GM12878 (cell line): ENCODE data around the gene LYPD4. TPM values are rescaled to one million over a fixed set of nuclear protein-coding genes. Genes with fewer than 3 reads are reported as not detected.
A peak's percentile ranks its signal among the peaks of the same experiment; 100 is the strongest.

Experiments
- ATAC-seq: fragments of 200-7000 bp; cut with Tn5 transposase; 3 replicates; pipeline ENCODE4 v1.9.1; 2020; ENCODE audit warnings: mild to moderate bottlenecking, moderate library complexity
- BruUV-seq: library from RNA; stranded (reverse); fragments of 400-500 nt; replicated peaks from 2 replicates; lab custom pipeline; 2021; lab: Mats Ljungman, UMichigan
- CTCF ChIA-PET: fragments of 300-600 bp; sonication (Branson Sonifier 250); formaldehyde crosslinking; extraction: SDS; loops from one replicate; lab custom pipeline; 2021; ENCODE audit warnings: inconsistent platforms; lab: Yijun Ruan, JAX
- POLR2A ChIA-PET: fragments of 350-600 bp; formaldehyde crosslinking; extraction: SDS; loops from one replicate; lab custom pipeline; 2021; ENCODE audit warnings: inconsistent platforms; lab: Charles Lee
- RAD21 ChIA-PET: fragments of 300-600 bp; sonication (Branson Sonifier 250); formaldehyde crosslinking; loops from one replicate; lab custom pipeline; 2023; ENCODE audit warnings: antibody characterized with exemption; ENCODE audit not compliant: unreplicated experiment; lab: Charles Lee
- SMC1A ChIA-PET: fragments of 300-600 bp; sonication (Branson Sonifier 250); formaldehyde crosslinking; loops from one replicate; lab custom pipeline; 2023; ENCODE audit not compliant: unreplicated experiment, uncharacterized antibody; lab: Charles Lee
- DNase-seq: peaks from one replicate; pipeline ENCODE4 v3.0.0-alpha.2; 2011; ENCODE audit warnings: low read depth, low spot score
- FAIRE-seq: peaks from 3 replicates; lab custom pipeline; 2011; peaks lifted over from hg19 to GRCh38; lab: Jason Lieb, UNC
- H2AFZ ChIP-seq: 2 replicates; pipeline ENCODE4 v1.6.0; 2011; ENCODE audit warnings: low read depth, low read length, control low read depth; ENCODE audit not compliant: control insufficient read depth
- H3K27ac ChIP-seq: 2 replicates; pipeline ENCODE4 v1.5.1; 2011; ENCODE audit warnings: control low read depth; ENCODE audit not compliant: control insufficient read depth, insufficient read depth
- H3K27me3 ChIP-seq, 2 experiments: replicated peaks in 1 of 2; 2 replicates each; pipeline versions ENCODE4 v1.6.0 to v1.6.1; 2011; ENCODE audit warnings: low read length in 1 of 2; ENCODE audit not compliant: control insufficient read depth in 2 of 2, insufficient read depth in 2 of 2
- H3K36me3 ChIP-seq, 2 experiments: 2 replicates each; pipeline ENCODE4 v1.5.1; 2011; ENCODE audit warnings: low read length in 1 of 2; ENCODE audit not compliant: control insufficient read depth in 2 of 2, insufficient read depth in 2 of 2
- H3K4me1 ChIP-seq: 2 replicates; pipeline ENCODE4 v1.6.1; 2011; ENCODE audit warnings: mild to moderate bottlenecking, low read length, moderate library complexity, mixed read lengths; ENCODE audit not compliant: control insufficient read depth, insufficient read depth
- H3K4me2 ChIP-seq: 2 replicates; pipeline ENCODE4 v1.6.0; 2011; ENCODE audit warnings: control low read depth; ENCODE audit not compliant: control insufficient read depth, insufficient read depth
- H3K4me3 ChIP-seq: fragments of 200-600 bp; sonication (generic); 2 replicates; pipeline ENCODE4 v1.5.1; 2016
- H3K79me2 ChIP-seq: 2 replicates; pipeline ENCODE4 v1.6.0; 2011; ENCODE audit warnings: low read length; ENCODE audit not compliant: control insufficient read depth, insufficient read depth
- H3K9ac ChIP-seq: 2 replicates; pipeline ENCODE4 v1.8.0; 2011; ENCODE audit warnings: low read length, control low read depth, mixed read lengths; ENCODE audit not compliant: control insufficient read depth, insufficient read depth
- H3K9me3 ChIP-seq: replicated peaks from 3 replicates; pipeline ENCODE4 v1.5.1; 2011; ENCODE audit warnings: mild to moderate bottlenecking, low read length; ENCODE audit not compliant: control insufficient read depth, insufficient read depth
- H4K20me1 ChIP-seq: 2 replicates; pipeline ENCODE4 v1.6.0; 2011; ENCODE audit not compliant: control insufficient read depth, insufficient read depth
- ATF3 ChIP-seq: IDR thresholded peaks from 2 replicates; pipeline ENCODE4 v1.6.1; 2011; ENCODE audit warnings: low read depth, mild to moderate bottlenecking, low read length, moderate library complexity, borderline replicate concordance; ENCODE audit errors: extremely low read depth
- BCL11A ChIP-seq: IDR thresholded peaks from 2 replicates; pipeline ENCODE4 v1.6.1; 2011; ENCODE audit warnings: low read depth, low read length
- CUX1 ChIP-seq: IDR thresholded peaks from 2 replicates; pipeline ENCODE4 v1.6.1; 2012; ENCODE audit warnings: improper control_type of control experiment, low read depth, low read length; ENCODE audit not compliant: insufficient replicate concordance
- E2F8 ChIP-seq: fragments of 450-650 bp; IDR thresholded peaks from 2 replicates; pipeline ENCODE4 v1.6.1; 2018; ENCODE audit warnings: mild to moderate bottlenecking, low read depth, moderate library complexity; ENCODE audit not compliant: partially characterized antibody
- JUNB ChIP-seq: IDR thresholded peaks from 2 replicates; pipeline ENCODE4 v1.6.1; 2016; ENCODE audit warnings: antibody characterized with exemption, mild to moderate bottlenecking
- KAT2A ChIP-seq: conservative IDR thresholded peaks from 2 replicates; pipeline ENCODE4 v1.6.1; 2011; ENCODE audit warnings: low read depth, low read length; ENCODE audit not compliant: control insufficient read depth
- PAX8 ChIP-seq: fragments of 450-650 bp; IDR thresholded peaks from 2 replicates; pipeline ENCODE4 v1.6.1; 2017; ENCODE audit warnings: mild to moderate bottlenecking, moderate library complexity
- RUNX3 ChIP-seq: IDR thresholded peaks from 2 replicates; pipeline ENCODE4 v1.6.1; 2012; ENCODE audit warnings: low read length, inconsistent platforms
- SIX5 ChIP-seq: IDR thresholded peaks from 2 replicates; pipeline ENCODE4 v1.6.1; 2011; ENCODE audit warnings: mild to moderate bottlenecking, low read depth, low read length, moderate library complexity; ENCODE audit not compliant: severe bottlenecking
- SPI1 ChIP-seq: IDR thresholded peaks from 2 replicates; pipeline ENCODE4 v1.6.1; 2011; ENCODE audit warnings: low read depth, mild to moderate bottlenecking, low read length, moderate library complexity, borderline replicate concordance; ENCODE audit not compliant: insufficient read depth
- SREBF1 ChIP-seq: IDR thresholded peaks from 2 replicates; pipeline ENCODE4 v1.6.1; 2012; ENCODE audit warnings: mild to moderate bottlenecking, low read length
- TBL1XR1 ChIP-seq: IDR thresholded peaks from 2 replicates; pipeline ENCODE4 v1.6.1; 2012; ENCODE audit warnings: low read depth, low read length, improper control_type of control experiment
- WRNIP1 ChIP-seq: IDR thresholded peaks from 2 replicates; pipeline ENCODE4 v1.6.1; 2011; ENCODE audit warnings: low read depth, low read length, improper control_type of control experiment, borderline replicate concordance
- WGBS: methylation state at CpG from one replicate; pipeline ENCODE4 v1.1.6; 2016; ENCODE audit warnings: low lambda C conversion rate; ENCODE audit not compliant: insufficient replicate concordance, insufficient coverage; ENCODE audit errors: missing lambda C conversion rate; 5-methylcytosine and 5-hydroxymethylcytosine counted together
- in situ Hi-C: fragments of 300-500 bp; cut with MboI; formaldehyde crosslinking; loops from 9 replicates; pipeline ENCODE4 v1.14.3; 2018; ENCODE audit warnings: mixed read lengths
- intact Hi-C: fragments of 100-400 bp; cut with micrococcal nuclease; formaldehyde crosslinking; loops from one replicate; pipeline ENCODE4 v1.14.2; 2022; ENCODE audit not compliant: unreplicated experiment
- polyA plus RNA-seq, 11 experiments: library from polyadenylated mRNA; depleted of rRNA in 4 of 11; unstranded in 6 of 11; stranded (reverse) in 5 of 11; fragments of >200 nt; fragmentation: Nextera tagmentation in 4 of 11; fragmentation: Illumina TruSeq in 1 of 11; extraction: Ambion mirVana in 4 of 11; extraction: Trizol in 1 of 11; gene quantifications; 1 replicate in 1 of 11; 2 replicates in 10 of 11; pipeline versions ENCODE4 v1.2.1 to v1.2.3, GENCODE V29; 2011 to 2016; ENCODE audit warnings: inconsistent platforms in 2 of 11, missing spikeins in 2 of 11, low read depth in 1 of 11
- total RNA-seq, 4 experiments: library from RNA; depleted of rRNA in 3 of 4; stranded (reverse); fragments of >200 nt in 3 of 4; fragmentation: Illumina TruSeq in 1 of 4; extraction: Trizol in 1 of 4; gene quantifications; 2 replicates each; pipeline versions ENCODE4 v1.2.1 to v1.2.3, GENCODE V29; 2013 to 2021

Gene LYPD4
- total and polyA plus RNA-seq, 10 of the 15 experiments (the other 5 are each of a cell fraction or from before 2014, with no cell fraction given) = not detected

GRCh38 chr19:41886761-41887710 is 42.6 kb upstream of the LYPD4 start:
- POLR2A ChIA-PET = interaction anchor here (0.8 to 6.9 kb wide), 7 partner anchors 10 to 58 kb away, joined by 3 to 90 read pairs (median 17); partner anchors contain the start of genes CD79A, ERFL and RPS19
- peaks cover 56% of the 10 kb centered on the region for H3K79me2 ChIP-seq
- TF ChIP-seq BCL11A = peak; percentile 34; the same call in 1 of the 2 replicates
- TF ChIP-seq KAT2A = no peak
- TF ChIP-seq ATF3 = no peak
- TF ChIP-seq TBL1XR1 = peak; percentile 16; the same call in 1 of the 2 replicates
- TF ChIP-seq E2F8 = no peak
- TF ChIP-seq CUX1 = peak; percentile 88
- no peak for TF ChIP-seq WRNIP1
- peak; percentile 68 for TF ChIP-seq RUNX3
- TF ChIP-seq SREBF1 = no peak
- no peak for TF ChIP-seq PAX8
- TF ChIP-seq JUNB = no peak
- TF ChIP-seq SPI1 = 0 out of 2 replicates have a peak, but pooled peaks have one; percentile 21
- no peak for TF ChIP-seq SIX5

More at GRCh38 chr19:41886761-41887710, 42.6 kb upstream of the LYPD4 start:
- CTCF ChIA-PET = interaction anchor here (1.0 to 10.8 kb wide), 9 partner anchors 13 to 92 kb away, joined by 3 to 136 read pairs (median 6); partner anchors contain the start of genes CD79A and RPS19
- 5% methylated on average over 13 of the region's 13 CpGs for WGBS
- in situ Hi-C loops (no loop called here), intact Hi-C loops (loop anchor here (2.0 kb wide), 1 partner anchor 48 kb away; no protein-coding TSS in a partner anchor)
- peak overlapping the region; percentile 95 for H3K27ac ChIP-seq
- peak overlapping the region; percentile 100 for H3K4me2 ChIP-seq
- H2AFZ ChIP-seq = no peak overlapping the region
- ATAC-seq (peak; percentile 16), FAIRE-seq (peak; percentile 71), DNase-seq (no peak)
- peaks cover 30% of the 10 kb centered on the region for H3K4me1 ChIP-seq
- H3K9me3 ChIP-seq = no peaks in the 10 kb centered on the region
- H3K36me3 ChIP-seq = peaks cover 15 to 18% of the 10 kb centered on the region in 2 experiments; a peak in 3 of 4 replicates
- no peaks in the 10 kb centered on the region for H3K27me3 ChIP-seq
- peak overlapping the region; percentile 70 for H3K4me3 ChIP-seq
- SMC1A ChIA-PET = interaction anchor here (0.6 to 3.6 kb wide), 13 partner anchors 10 to 1593 kb away, joined by 3 to 37 read pairs (median 5); partner anchors contain the start of genes CD79A and RPS19
- RAD21 ChIA-PET = interaction anchor here (0.6 to 7.1 kb wide), 6 partner anchors 13 to 134 kb away, joined by 3 to 120 read pairs (median 12); partner anchors contain the start of genes CD79A and RPS19
- H3K9ac ChIP-seq = peak overlapping the region; percentile 83
- BruUV-seq = TSS peak; percentile 56
- H4K20me1 ChIP-seq = no peaks in the 10 kb centered on the region
